Caco-2 (cell line): ENCODE measurements around the gene PAPOLB. TPM values are rescaled to one million over a fixed set of nuclear protein-coding genes. Genes with fewer than 3 reads are reported as not detected.

Experiments
- BruUV-seq: library from RNA; stranded (reverse); fragments of 400-500 nt; replicated peaks from 2 replicates; lab custom pipeline; 2021; lab: Mats Ljungman, UMichigan
- CTCF ChIA-PET: fragments of 300-600 bp; sonication (Branson Sonifier 250); formaldehyde crosslinking; loops from one replicate; lab custom pipeline; 2022; ENCODE audit warnings: antibody characterized with exemption; lab: Charles Lee
- POLR2A ChIA-PET: fragments of 300-600 bp; sonication (Branson Sonifier 250); formaldehyde crosslinking; loops from one replicate; lab custom pipeline; 2022; ENCODE audit warnings: antibody characterized with exemption; lab: Charles Lee
- DNase-seq, 2 experiments: peaks; one replicate each; pipeline versions ENCODE4 v3.0.0 to v3.0.0-alpha.2; 2020 to 2022
- H3K27me3 ChIP-seq: replicated peaks from 2 replicates; pipeline ENCODE4 v1.6.0; 2011; ENCODE audit warnings: low read length; ENCODE audit not compliant: control insufficient read depth, insufficient read depth
- H3K36me3 ChIP-seq: 2 replicates; pipeline ENCODE4 v1.5.1; 2011; ENCODE audit warnings: low read length; ENCODE audit not compliant: control insufficient read depth, insufficient read depth
- H3K4me1 ChIP-seq: fragments of 250-450 bp; sonication (Bioruptor Pico); 2 replicates; pipeline ENCODE4 v1.5.1; 2020; ENCODE audit warnings: mild to moderate bottlenecking
- H3K4me3 ChIP-seq: 2 replicates; pipeline ENCODE4 v1.5.1; 2011; ENCODE audit warnings: low read depth, mild to moderate bottlenecking, control low read depth, low read length
- H3K9me3 ChIP-seq: fragments of 250-450 bp; sonication (Bioruptor Pico); 2 replicates; pipeline ENCODE4 v1.5.1; 2020; ENCODE audit warnings: mild to moderate bottlenecking, moderate library complexity
- H3K27ac Mint-ChIP-seq: one replicate; pipeline ENCODE4 v1.8.0; 2022; ENCODE audit warnings: mixed read lengths; ENCODE audit not compliant: unreplicated experiment
- H3K27me3 Mint-ChIP-seq: one replicate; pipeline ENCODE4 v1.8.0; 2022; ENCODE audit warnings: mixed read lengths; ENCODE audit not compliant: insufficient read depth, unreplicated experiment
- H3K36me3 Mint-ChIP-seq: one replicate; pipeline ENCODE4 v1.8.0; 2022; ENCODE audit warnings: mild to moderate bottlenecking, mixed read lengths; ENCODE audit not compliant: insufficient read depth, unreplicated experiment
- H3K4me1 Mint-ChIP-seq: one replicate; pipeline ENCODE4 v1.8.0; 2022; ENCODE audit warnings: low read depth, mixed read lengths; ENCODE audit not compliant: unreplicated experiment
- H3K4me3 Mint-ChIP-seq: one replicate; pipeline ENCODE4 v1.8.0; 2022; ENCODE audit warnings: mild to moderate bottlenecking, moderate library complexity, mixed read lengths; ENCODE audit not compliant: unreplicated experiment
- H3K9me3 Mint-ChIP-seq: one replicate; pipeline ENCODE4 v1.8.0; 2022; ENCODE audit warnings: mixed read lengths; ENCODE audit not compliant: unreplicated experiment
- CTCF ChIP-seq, 2 experiments: fragments of 200-600 bp in 1 of 2; IDR thresholded peaks; 1 replicate in 1 of 2; 2 replicates in 1 of 2; pipeline versions ENCODE4 v1.5.1 to v1.8.0; 2011 to 2022; ENCODE audit warnings: antibody characterized with exemption in 1 of 2, control low read depth in 1 of 2, inconsistent platforms in 1 of 2, low read depth in 1 of 2, low read length in 1 of 2, mild to moderate bottlenecking in 1 of 2, moderate library complexity in 1 of 2; ENCODE audit not compliant: insufficient read depth in 1 of 2, severe bottlenecking in 1 of 2, unreplicated experiment in 1 of 2
- intact Hi-C: fragments of 100-400 bp; cut with micrococcal nuclease; formaldehyde crosslinking; loops from one replicate; pipeline ENCODE4 v1.10.0; 2022; ENCODE audit not compliant: unreplicated experiment
- total RNA-seq: library from RNA; stranded (reverse); gene quantifications from 2 replicates; pipeline ENCODE4 v1.2.3, GENCODE V29; 2022

The PAPOLB gene
- total RNA-seq, 1 experiment from 2014 or later: not detected

- no peak overlapping the region for H3K4me3 ChIP-seq
- no TSS peak for BruUV-seq
- POLR2A ChIA-PET: no interaction called here
- no peaks in the 10 kb centered on the region for H3K4me1 ChIP-seq
- Mint-ChIP-seq H3K27me3 (no peaks in the 10 kb centered on the region), H3K4me1 (no peaks in the 10 kb centered on the region), H3K36me3 (no peaks in the 10 kb centered on the region), H3K4me3 (no peak overlapping the region), H3K27ac (no peak overlapping the region), H3K9me3 (no peaks in the 10 kb centered on the region)
- no peaks in the 10 kb centered on the region for H3K36me3 ChIP-seq
- no peak for DNase-seq
- CTCF ChIA-PET: no interaction called here
- H3K27me3 ChIP-seq: no peaks in the 10 kb centered on the region
- H3K9me3 ChIP-seq: no peaks in the 10 kb centered on the region
- intact Hi-C loops: no loop called here
- no peak for TF ChIP-seq CTCF (IDR thresholded peaks at IDR 0.05; ENCODE audit: insufficient read depth in 1 of 2, low read depth in 1 of 2, low read length in 1 of 2, severe bottlenecking in 1 of 2, unreplicated experiment in 1 of 2)
Measured at GRCh38 chr7:4871056-4871680, 9.3 kb upstream of the PAPOLB start.

GRCh38 chr7:4868493-4868892 lies 6.7 kb upstream of the PAPOLB start:
- no peaks in the 10 kb centered on the region for H3K4me1 ChIP-seq
- no peak for TF ChIP-seq CTCF (IDR thresholded peaks at IDR 0.05; ENCODE audit: insufficient read depth in 1 of 2, low read depth in 1 of 2, low read length in 1 of 2, severe bottlenecking in 1 of 2, unreplicated experiment in 1 of 2)
- intact Hi-C loops: no loop called here
- H3K27me3 ChIP-seq: no peaks in the 10 kb centered on the region
- Mint-ChIP-seq H3K36me3 (no peaks in the 10 kb centered on the region), H3K4me3 (no peak overlapping the region), H3K27me3 (peaks cover 18% of the 10 kb centered on the region), H3K9me3 (peaks cover 11% of the 10 kb centered on the region), H3K4me1 (no peaks in the 10 kb centered on the region), H3K27ac (no peak overlapping the region)
- DNase-seq: no peak
- POLR2A ChIA-PET: no interaction called here
- BruUV-seq: no TSS peak
- CTCF ChIA-PET: no interaction called here
- no peaks in the 10 kb centered on the region for H3K9me3 ChIP-seq
- no peak overlapping the region for H3K4me3 ChIP-seq
- no peaks in the 10 kb centered on the region for H3K36me3 ChIP-seq

GRCh38 chr7:4866528-4867496 lies 5.0 kb upstream of the PAPOLB start:
- Mint-ChIP-seq H3K4me1 (no peaks in the 10 kb centered on the region), H3K9me3 (peaks cover 22% of the 10 kb centered on the region), H3K27ac (no peak overlapping the region), H3K4me3 (no peak overlapping the region), H3K27me3 (peaks cover 25% of the 10 kb centered on the region), H3K36me3 (no peaks in the 10 kb centered on the region)
- no peaks in the 10 kb centered on the region for H3K4me1 ChIP-seq
- H3K4me3 ChIP-seq: no peak overlapping the region
- ChIA-PET POLR2A (no interaction called here), CTCF (no interaction called here)
- no TSS peak for BruUV-seq
- no peak for TF ChIP-seq CTCF (IDR thresholded peaks at IDR 0.05; ENCODE audit: insufficient read depth in 1 of 2, low read depth in 1 of 2, low read length in 1 of 2, severe bottlenecking in 1 of 2, unreplicated experiment in 1 of 2)
- intact Hi-C loops: no loop called here
- no peaks in the 10 kb centered on the region for H3K27me3 ChIP-seq
- DNase-seq: no peak
- no peaks in the 10 kb centered on the region for H3K36me3 ChIP-seq
- H3K9me3 ChIP-seq: 0 out of 2 replicates have a peak, but pooled peaks cover 4% of the 10 kb centered on the region
